Breast epithelium (tissue), 3 donors: ENCODE data around the gene GLIPR2.

ENCODE experiments used
- POLR2A ChIP-seq: fragments of 450-650 bp; IDR thresholded peaks from one replicate; pipeline ENCODE4 v1.6.1; 2016; ENCODE audit warnings: antibody characterized with exemption, mild to moderate bottlenecking, moderate library complexity
- POLR2AphosphoS5 ChIP-seq, 3 donors: sonication (generic); formaldehyde crosslinking; IDR thresholded peaks; one replicate each; pipeline ENCODE4 v1.6.1; 2017; ENCODE audit warnings: antibody characterized with exemption in 3 of 3
- TF ChIP-seq, protein P1 (sequence below), 3 donors: fragments of 450-650 bp; IDR thresholded peaks; one replicate each; pipeline ENCODE4 v1.5.1; 2016 to 2017; ENCODE audit warnings: antibody characterized with exemption in 3 of 3, mild to moderate bottlenecking in 3 of 3, moderate library complexity in 3 of 3

DNA sequence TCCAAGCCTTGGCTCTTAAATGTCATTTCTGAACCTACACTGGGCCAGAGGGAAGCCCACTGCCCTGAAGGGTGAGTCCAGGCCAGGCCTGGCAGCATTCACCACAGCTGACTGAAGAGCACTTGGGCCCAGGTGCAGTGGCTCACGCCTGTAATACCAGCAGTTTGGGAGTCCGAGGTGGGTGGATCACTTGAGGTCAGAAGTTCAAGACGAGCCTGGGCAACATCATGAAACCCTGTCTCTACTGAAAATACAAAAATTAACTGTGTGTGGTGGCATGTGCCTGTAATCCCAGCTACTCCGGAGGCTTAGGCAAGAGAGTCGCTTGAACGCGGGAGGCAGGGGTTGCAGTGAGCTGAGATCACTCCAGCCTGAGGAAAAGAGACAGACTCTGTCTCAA, 37.7 kb downstream of the GLIPR2 start:
- TF ChIP-seq, protein P1, sequence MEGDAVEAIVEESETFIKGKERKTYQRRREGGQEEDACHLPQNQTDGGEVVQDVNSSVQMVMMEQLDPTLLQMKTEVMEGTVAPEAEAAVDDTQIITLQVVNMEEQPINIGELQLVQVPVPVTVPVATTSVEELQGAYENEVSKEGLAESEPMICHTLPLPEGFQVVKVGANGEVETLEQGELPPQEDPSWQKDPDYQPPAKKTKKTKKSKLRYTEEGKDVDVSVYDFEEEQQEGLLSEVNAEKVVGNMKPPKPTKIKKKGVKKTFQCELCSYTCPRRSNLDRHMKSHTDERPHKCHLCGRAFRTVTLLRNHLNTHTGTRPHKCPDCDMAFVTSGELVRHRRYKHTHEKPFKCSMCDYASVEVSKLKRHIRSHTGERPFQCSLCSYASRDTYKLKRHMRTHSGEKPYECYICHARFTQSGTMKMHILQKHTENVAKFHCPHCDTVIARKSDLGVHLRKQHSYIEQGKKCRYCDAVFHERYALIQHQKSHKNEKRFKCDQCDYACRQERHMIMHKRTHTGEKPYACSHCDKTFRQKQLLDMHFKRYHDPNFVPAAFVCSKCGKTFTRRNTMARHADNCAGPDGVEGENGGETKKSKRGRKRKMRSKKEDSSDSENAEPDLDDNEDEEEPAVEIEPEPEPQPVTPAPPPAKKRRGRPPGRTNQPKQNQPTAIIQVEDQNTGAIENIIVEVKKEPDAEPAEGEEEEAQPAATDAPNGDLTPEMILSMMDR (IDR thresholded peaks at IDR 0.05), result no peak
- TF ChIP-seq POLR2AphosphoS5 (IDR thresholded peaks at IDR 0.05) (no peak), POLR2A (no peak)
